H1 (cell line): ENCODE measurements around the gene S1PR2. TPM values are rescaled to one million over a fixed set of nuclear protein-coding genes. Genes with fewer than 3 reads are reported as not detected.

Experiments
- CHD2 ChIP-seq: IDR thresholded peaks from 2 replicates; pipeline ENCODE4 v1.6.1; 2012; ENCODE audit warnings: low read length, improper control_type of control experiment
- polyA plus RNA-seq, 7 experiments: library from polyadenylated mRNA; depleted of rRNA in 3 of 7; stranded (reverse) in 5 of 7; unstranded in 2 of 7; fragments of >200 nt in 5 of 7; fragments of 200-250 nt in 2 of 7; gene quantifications; 1 replicate in 5 of 7; 2 replicates in 1 of 7; 4 replicates in 1 of 7; pipeline versions ENCODE4 v1.2.1 to v1.2.3, GENCODE V29; 2011 to 2013; ENCODE audit warnings: missing spikeins in 2 of 7, mixed read lengths in 2 of 7
- total RNA-seq: library from RNA; stranded (reverse); fragmentation: NEBNext Ultra II Directional; extraction: Animal tissue kit (Norgen Biotek cat#: 25700); gene quantifications from 2 replicates; pipeline ENCODE4 v1.2.1, GENCODE V29; 2021
- TF ChIP-seq, protein P1 (sequence below), 3 experiments: IDR thresholded peaks; 1 replicate in 2 of 3; 2 replicates in 1 of 3; pipeline versions ENCODE4 v1.5.1 to v1.6.1; 2011; ENCODE audit warnings: low read length in 3 of 3, mild to moderate bottlenecking in 3 of 3, inconsistent platforms in 2 of 3, low read depth in 1 of 3, moderate library complexity in 1 of 3; ENCODE audit not compliant: insufficient read depth in 1 of 3; ENCODE audit errors: control extremely low read depth in 1 of 3

Gene S1PR2
- total and polyA plus RNA-seq, 2 of the 8 experiments (the other 6 are each of a cell fraction or from before 2014, with no cell fraction given) = 17.5 to 19.4 TPM

DNA sequence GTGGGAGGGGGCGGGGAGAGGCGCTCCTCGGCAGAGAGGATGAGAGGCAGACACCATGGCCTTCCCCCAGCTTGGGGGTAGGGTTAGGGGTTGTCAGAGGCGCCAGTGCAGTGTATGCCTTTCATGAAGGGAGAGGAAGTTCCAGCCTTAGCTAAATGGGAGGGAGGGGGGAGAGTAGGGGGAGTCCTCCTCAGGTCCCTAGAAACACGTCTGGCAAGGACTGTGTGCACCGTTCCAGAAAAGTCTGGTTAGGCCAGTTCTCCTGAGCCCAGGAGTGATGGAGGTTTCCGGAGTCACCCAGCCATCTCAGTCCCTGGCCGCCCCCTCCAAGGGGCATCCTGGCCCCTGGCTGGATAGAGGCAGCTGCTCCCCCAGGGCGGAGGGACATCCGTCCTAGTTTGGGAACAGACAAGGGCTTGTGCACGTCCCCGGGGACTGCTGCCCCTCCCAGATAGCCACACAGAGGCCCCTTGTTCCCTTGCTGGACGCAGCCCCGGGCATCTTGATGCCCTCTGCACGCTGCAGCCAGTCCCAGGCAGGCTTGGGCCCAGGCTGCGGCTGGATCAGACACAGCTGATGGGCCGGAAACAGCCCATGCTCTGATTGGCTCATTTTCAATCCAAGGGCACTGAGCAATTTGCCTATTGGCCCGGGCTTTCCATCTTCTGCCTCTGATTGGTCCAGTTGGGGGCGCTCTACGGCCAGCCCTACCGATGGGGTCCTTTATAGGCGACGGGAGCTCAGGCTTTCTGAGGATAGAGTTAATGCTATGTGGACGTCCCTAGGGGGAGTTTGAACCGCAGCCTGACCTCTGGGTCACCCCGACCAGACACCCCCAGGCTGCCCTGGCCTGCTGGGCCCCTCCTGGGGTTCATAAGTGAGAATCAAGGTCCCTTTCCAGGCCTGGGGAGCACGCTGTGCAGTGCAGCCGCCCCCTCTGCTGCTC is 3.8 kb downstream of the S1PR2 start (continued):
- TF ChIP-seq, protein P1, sequence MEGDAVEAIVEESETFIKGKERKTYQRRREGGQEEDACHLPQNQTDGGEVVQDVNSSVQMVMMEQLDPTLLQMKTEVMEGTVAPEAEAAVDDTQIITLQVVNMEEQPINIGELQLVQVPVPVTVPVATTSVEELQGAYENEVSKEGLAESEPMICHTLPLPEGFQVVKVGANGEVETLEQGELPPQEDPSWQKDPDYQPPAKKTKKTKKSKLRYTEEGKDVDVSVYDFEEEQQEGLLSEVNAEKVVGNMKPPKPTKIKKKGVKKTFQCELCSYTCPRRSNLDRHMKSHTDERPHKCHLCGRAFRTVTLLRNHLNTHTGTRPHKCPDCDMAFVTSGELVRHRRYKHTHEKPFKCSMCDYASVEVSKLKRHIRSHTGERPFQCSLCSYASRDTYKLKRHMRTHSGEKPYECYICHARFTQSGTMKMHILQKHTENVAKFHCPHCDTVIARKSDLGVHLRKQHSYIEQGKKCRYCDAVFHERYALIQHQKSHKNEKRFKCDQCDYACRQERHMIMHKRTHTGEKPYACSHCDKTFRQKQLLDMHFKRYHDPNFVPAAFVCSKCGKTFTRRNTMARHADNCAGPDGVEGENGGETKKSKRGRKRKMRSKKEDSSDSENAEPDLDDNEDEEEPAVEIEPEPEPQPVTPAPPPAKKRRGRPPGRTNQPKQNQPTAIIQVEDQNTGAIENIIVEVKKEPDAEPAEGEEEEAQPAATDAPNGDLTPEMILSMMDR (IDR thresholded peaks at IDR 0.05; ENCODE audit: control extremely low read depth in 1 of 3, insufficient read depth in 1 of 3, low read depth in 1 of 3, low read length in 3 of 3) = peak in 2 of 3 experiments; percentile 18 to 26; a peak in 2 of 4 replicates
- TF ChIP-seq CHD2 = peak; percentile 34; the same call in 1 of the 2 replicates
